ENCODE results near the gene KCNN3. TPM values are rescaled to one million over a fixed set of nuclear protein-coding genes. Genes with fewer than 3 reads are reported as not detected.
A peak's percentile ranks its signal among the peaks of the same experiment; 100 is the strongest.

The KCNN3 gene
- total RNA-seq, 6 experiments from 2014 or later: not detected

DNA sequence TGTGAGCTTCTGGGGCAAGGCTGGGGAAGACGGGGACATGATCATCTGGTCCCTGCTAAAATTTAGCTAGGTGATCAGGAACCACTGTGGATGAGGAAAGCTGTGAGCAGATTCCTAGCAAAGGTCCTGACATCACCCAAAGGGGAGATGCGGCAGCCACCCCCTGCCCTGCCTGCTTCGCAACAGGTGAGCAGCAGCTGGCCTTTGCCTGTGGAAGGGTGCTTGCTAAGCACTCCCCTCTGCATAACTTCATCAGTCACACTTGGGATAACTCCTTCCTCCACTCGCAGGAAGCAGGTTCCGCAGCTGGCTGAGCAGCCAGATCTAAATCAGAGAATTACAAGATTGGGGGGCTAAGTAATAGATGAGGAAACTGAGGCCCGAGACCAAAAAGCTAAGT is 51.2 kb downstream of the KCNN3 start:
- Mint-ChIP-seq H3K36me3 (ENCODE audit: low read depth) (no peaks in the 10 kb centered on the region), H3K27ac (no peak overlapping the region), H3K27me3 (ENCODE audit: insufficient read depth) (peaks cover 61% of the 10 kb centered on the region), H3K9me3 (no peaks in the 10 kb centered on the region), H3K4me1 (ENCODE audit: low read depth) (no peaks in the 10 kb centered on the region), H3K4me3 (no peak overlapping the region)
- no peak for DNase-seq
- TF ChIP-seq, protein P1, sequence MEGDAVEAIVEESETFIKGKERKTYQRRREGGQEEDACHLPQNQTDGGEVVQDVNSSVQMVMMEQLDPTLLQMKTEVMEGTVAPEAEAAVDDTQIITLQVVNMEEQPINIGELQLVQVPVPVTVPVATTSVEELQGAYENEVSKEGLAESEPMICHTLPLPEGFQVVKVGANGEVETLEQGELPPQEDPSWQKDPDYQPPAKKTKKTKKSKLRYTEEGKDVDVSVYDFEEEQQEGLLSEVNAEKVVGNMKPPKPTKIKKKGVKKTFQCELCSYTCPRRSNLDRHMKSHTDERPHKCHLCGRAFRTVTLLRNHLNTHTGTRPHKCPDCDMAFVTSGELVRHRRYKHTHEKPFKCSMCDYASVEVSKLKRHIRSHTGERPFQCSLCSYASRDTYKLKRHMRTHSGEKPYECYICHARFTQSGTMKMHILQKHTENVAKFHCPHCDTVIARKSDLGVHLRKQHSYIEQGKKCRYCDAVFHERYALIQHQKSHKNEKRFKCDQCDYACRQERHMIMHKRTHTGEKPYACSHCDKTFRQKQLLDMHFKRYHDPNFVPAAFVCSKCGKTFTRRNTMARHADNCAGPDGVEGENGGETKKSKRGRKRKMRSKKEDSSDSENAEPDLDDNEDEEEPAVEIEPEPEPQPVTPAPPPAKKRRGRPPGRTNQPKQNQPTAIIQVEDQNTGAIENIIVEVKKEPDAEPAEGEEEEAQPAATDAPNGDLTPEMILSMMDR (IDR thresholded peaks at IDR 0.05): no peak

DNA sequence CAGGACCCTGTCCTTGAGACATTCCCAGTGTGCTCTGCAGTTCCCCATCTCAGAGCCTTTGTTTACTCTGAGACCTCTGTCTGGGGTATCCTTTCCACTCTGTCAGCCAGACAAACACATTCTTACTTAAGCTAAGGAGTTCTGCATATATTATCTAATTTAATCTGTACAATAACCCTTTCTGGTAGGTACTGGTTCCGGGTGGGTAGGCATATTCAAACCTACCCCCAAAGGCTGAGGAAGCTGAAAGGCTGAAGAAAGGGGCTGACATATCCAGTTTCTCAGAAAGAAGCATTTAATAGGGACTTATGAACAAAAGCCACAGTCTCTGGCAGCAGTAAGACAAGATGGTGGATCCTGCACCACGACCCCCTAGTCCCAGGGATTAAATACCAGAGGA is 53.1 kb downstream of the KCNN3 start:
- no peaks in the 10 kb centered on the region for H3K9me3 Mint-ChIP-seq
- no peak for DNase-seq
- H3K4me1 Mint-ChIP-seq (ENCODE audit: low read depth): peaks cover 6% of the 10 kb centered on the region
- no peaks in the 10 kb centered on the region for H3K36me3 Mint-ChIP-seq (ENCODE audit: low read depth)
- H3K27me3 Mint-ChIP-seq (ENCODE audit: insufficient read depth): peaks cover 57% of the 10 kb centered on the region
- TF ChIP-seq, protein P1 (IDR thresholded peaks at IDR 0.05): no peak
- H3K27ac Mint-ChIP-seq: no peak overlapping the region
- H3K4me3 Mint-ChIP-seq: no peak overlapping the region

DNA sequence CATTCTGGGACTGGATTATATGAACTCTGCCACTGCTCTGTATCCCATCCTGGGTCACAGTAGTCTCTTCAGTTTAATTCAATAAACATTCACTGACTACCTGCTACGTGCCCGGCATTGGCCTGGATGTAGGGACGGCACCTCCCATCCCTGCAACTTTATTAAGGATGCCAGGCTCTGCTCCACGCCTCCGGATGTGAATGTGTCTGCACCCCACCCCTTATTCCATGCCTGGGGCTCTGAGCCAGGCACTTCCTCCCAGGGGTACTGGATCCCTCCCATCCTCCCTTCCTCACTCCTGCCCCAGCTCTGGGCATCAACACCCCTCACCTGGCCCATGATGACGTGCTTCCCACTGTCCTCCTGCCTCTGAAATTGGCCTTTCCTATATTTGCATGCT is 53.7 kb downstream of the KCNN3 start:
- no peak overlapping the region for H3K4me3 Mint-ChIP-seq
- peaks cover 56% of the 10 kb centered on the region for H3K27me3 Mint-ChIP-seq (ENCODE audit: insufficient read depth)
- H3K36me3 Mint-ChIP-seq (ENCODE audit: low read depth): no peaks in the 10 kb centered on the region
- H3K4me1 Mint-ChIP-seq (ENCODE audit: low read depth): peaks cover 6% of the 10 kb centered on the region
- TF ChIP-seq, protein P1 (IDR thresholded peaks at IDR 0.05): no peak
- no peaks in the 10 kb centered on the region for H3K9me3 Mint-ChIP-seq
- no peak overlapping the region for H3K27ac Mint-ChIP-seq
- DNase-seq: no peak

DNA sequence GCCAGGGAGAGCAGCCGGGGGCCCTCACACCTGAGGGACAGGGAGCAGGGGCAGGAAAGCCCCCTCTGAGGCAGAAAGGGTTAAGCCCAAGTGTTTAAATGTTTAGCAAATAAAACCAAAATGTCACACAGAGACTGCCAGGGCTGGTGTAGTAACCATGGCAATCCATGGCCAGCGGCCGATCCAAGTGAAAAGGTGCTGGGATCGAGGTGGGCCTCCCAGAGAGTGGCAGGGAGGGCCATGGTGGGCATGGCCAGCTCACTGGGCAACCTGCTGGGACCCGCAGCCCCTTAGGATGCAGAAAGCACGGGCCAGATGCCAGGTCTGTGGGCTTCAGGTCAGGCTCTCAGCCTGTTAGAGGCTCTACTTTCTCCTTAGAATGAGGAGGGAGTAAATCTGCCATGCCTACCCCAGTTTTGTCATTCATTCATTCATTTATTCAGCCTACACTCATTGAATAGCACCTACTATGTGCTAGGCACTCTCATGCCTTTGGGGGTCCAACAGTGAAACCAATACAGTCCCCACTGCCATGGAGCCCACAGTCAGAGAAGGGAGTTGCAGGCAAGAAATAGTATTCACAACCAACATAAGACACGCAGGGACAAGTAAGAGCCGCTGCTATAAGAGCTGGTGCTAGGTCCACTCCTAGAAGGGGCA is 56.1 kb downstream of the KCNN3 start:
- H3K27me3 Mint-ChIP-seq (ENCODE audit: insufficient read depth): peaks cover 53% of the 10 kb centered on the region
- no peaks in the 10 kb centered on the region for H3K9me3 Mint-ChIP-seq
- no peak overlapping the region for H3K4me3 Mint-ChIP-seq
- no peaks in the 10 kb centered on the region for H3K36me3 Mint-ChIP-seq (ENCODE audit: low read depth)
- no peak for DNase-seq
- TF ChIP-seq, protein P1 (IDR thresholded peaks at IDR 0.05): no peak
- H3K4me1 Mint-ChIP-seq (ENCODE audit: low read depth): peaks cover 14% of the 10 kb centered on the region
- no peak overlapping the region for H3K27ac Mint-ChIP-seq

DNA sequence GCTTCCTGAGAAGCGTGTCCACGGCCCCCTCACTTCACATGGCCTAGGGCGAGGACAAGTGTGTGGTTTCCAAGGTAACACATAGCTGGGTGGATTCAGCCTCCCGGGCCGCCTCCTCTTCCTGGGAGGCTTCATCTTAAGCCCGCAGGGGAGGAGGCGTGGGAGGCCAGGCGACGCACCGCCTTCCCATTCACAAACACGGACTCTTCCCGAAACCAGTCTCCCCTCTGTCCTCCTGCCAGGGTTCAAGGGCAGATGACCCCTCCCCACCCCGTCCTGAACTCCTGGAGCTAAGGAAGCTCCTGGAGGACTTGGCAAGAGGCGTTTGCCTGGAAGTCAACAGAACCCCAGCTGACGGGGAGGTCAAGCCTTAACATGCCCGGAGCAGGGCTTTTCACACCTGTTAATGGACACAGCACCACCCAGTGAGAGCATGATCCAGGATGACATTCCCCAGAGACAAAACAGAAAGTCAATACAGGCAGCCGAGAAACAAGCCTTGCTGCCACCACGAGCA is 56.7 kb downstream of the KCNN3 start:
- H3K27me3 Mint-ChIP-seq (ENCODE audit: insufficient read depth): peaks cover 57% of the 10 kb centered on the region
- no peaks in the 10 kb centered on the region for H3K9me3 Mint-ChIP-seq
- H3K27ac Mint-ChIP-seq: no peak overlapping the region
- no peaks in the 10 kb centered on the region for H3K36me3 Mint-ChIP-seq (ENCODE audit: low read depth)
- peak overlapping the region; percentile 29; the same call in 1 of the 2 replicates for H3K4me3 Mint-ChIP-seq
- peak; percentile 23 for DNase-seq
- peaks cover 14% of the 10 kb centered on the region for H3K4me1 Mint-ChIP-seq (ENCODE audit: low read depth)
- TF ChIP-seq, protein P1 (IDR thresholded peaks at IDR 0.05): no peak
